Measurements from ENCODE around the gene EYA3.

The EYA3 gene

GRCh38 chr1:28071813-28072212 is 16.6 kb downstream of the EYA3 start:
- no peak for DNase-seq (ENCODE audit: low read depth)

GRCh38 chr1:28070725-28071593 is 17.5 kb downstream of the EYA3 start:
- no peak for DNase-seq (ENCODE audit: low read depth)

- peak; percentile 14 for DNase-seq (ENCODE audit: low read depth)
These were observed 20.8 kb downstream of the EYA3 start for GRCh38 chr1:28067523-28068090.

GRCh38 chr1:28066393-28067154 is 21.8 kb downstream of the EYA3 start:
- no peak for DNase-seq (ENCODE audit: low read depth)

GRCh38 chr1:28064064-28064463 is 24.3 kb downstream of the EYA3 start:
- DNase-seq (ENCODE audit: low read depth), result peak; percentile 38

GRCh38 chr1:28062806-28063205 is 25.6 kb downstream of the EYA3 start:
- peak; percentile 5 for DNase-seq (ENCODE audit: low read depth)

GRCh38 chr1:28058971-28059878 is 29.2 kb downstream of the EYA3 start:
- no peak for DNase-seq (ENCODE audit: low read depth)

- no peak for DNase-seq (ENCODE audit: low read depth)
These were observed 30.2 kb downstream of the EYA3 start for GRCh38 chr1:28058168-28058567.

- no peak for DNase-seq (ENCODE audit: low read depth)
These were observed 32.1 kb downstream of the EYA3 start for GRCh38 chr1:28056129-28056925.

GRCh38 chr1:28050776-28051175 is 37.6 kb downstream of the EYA3 start:
- DNase-seq (ENCODE audit: low read depth), result peak; percentile 23

GRCh38 chr1:28046716-28047115 is 41.7 kb downstream of the EYA3 start:
- no peak for DNase-seq (ENCODE audit: low read depth)

- DNase-seq (ENCODE audit: low read depth), result no peak
These were observed 42.6 kb downstream of the EYA3 start for GRCh38 chr1:28045777-28046176.

GRCh38 chr1:28044399-28044798 is 44.0 kb downstream of the EYA3 start:
- no peak for DNase-seq (ENCODE audit: low read depth)

- no peak for DNase-seq (ENCODE audit: low read depth)
These were observed 49.1 kb downstream of the EYA3 start for GRCh38 chr1:28039341-28039740.

GRCh38 chr1:28037946-28038345 is 50.5 kb downstream of the EYA3 start:
- no peak for DNase-seq (ENCODE audit: low read depth)

GRCh38 chr1:28037206-28037605 is 51.2 kb downstream of the EYA3 start:
- DNase-seq (ENCODE audit: low read depth), result no peak

GRCh38 chr1:28036431-28036830 is 52.0 kb downstream of the EYA3 start:
- no peak for DNase-seq (ENCODE audit: low read depth)

- no peak for DNase-seq (ENCODE audit: low read depth)
These were observed 53.0 kb downstream of the EYA3 start for GRCh38 chr1:28035420-28035819.

- no peak for DNase-seq (ENCODE audit: low read depth)
These were observed 56.1 kb downstream of the EYA3 start for GRCh38 chr1:28032281-28032680.

- DNase-seq (ENCODE audit: low read depth), result peak; percentile 6
These were observed 57.2 kb downstream of the EYA3 start for GRCh38 chr1:28031173-28031572.

All from fibroblast of gingiva (primary cell).